OCI-LY7 (cell line): ENCODE measurements around the gene ZNF335. TPM values are rescaled to one million over a fixed set of nuclear protein-coding genes. Genes with fewer than 3 reads are reported as not detected.

ENCODE experiments used
- BruUV-seq: library from RNA; stranded (reverse); fragments of 400-500 nt; replicated peaks from 2 replicates; lab custom pipeline; 2021; lab: Mats Ljungman, UMichigan
- CTCF ChIA-PET: fragments of 300-600 bp; sonication (Branson Sonifier 250); formaldehyde crosslinking; loops from one replicate; lab custom pipeline; 2022; ENCODE audit warnings: antibody characterized with exemption; ENCODE audit not compliant: unreplicated experiment; lab: Charles Lee
- POLR2A ChIA-PET: fragments of 300-600 bp; sonication (Branson Sonifier 250); formaldehyde crosslinking; loops from one replicate; lab custom pipeline; 2022; ENCODE audit warnings: antibody characterized with exemption; lab: Charles Lee
- DNase-seq: peaks from one replicate; pipeline ENCODE4 v3.0.0-alpha.2; 2015; ENCODE audit warnings: low spot score
- H2AFZ ChIP-seq: fragments of 200-600 bp; sonication (generic), shearing (Covaris generic); 2 replicates; pipeline ENCODE4 v1.6.1; 2014; ENCODE audit warnings: mild to moderate bottlenecking, antibody characterized with exemption, low read length, moderate library complexity
- H3K27ac ChIP-seq: fragments of 200-600 bp; sonication (generic); 2 replicates; pipeline ENCODE4 v1.5.1; 2014; ENCODE audit warnings: mixed run types, low read depth, mild to moderate bottlenecking, moderate library complexity, low read length, inconsistent platforms; ENCODE audit not compliant: poor library complexity, severe bottlenecking
- H3K36me3 ChIP-seq: fragments of 200-600 bp; sonication (generic); 2 replicates; pipeline ENCODE4 v1.6.1; 2014; ENCODE audit warnings: mild to moderate bottlenecking, antibody characterized with exemption, low read length, moderate library complexity, mixed read lengths; ENCODE audit not compliant: insufficient read depth
- H3K4me1 ChIP-seq: fragments of 200-600 bp; sonication (generic); 2 replicates; pipeline ENCODE4 v1.5.1; 2014; ENCODE audit warnings: mild to moderate bottlenecking, low read length; ENCODE audit not compliant: insufficient read depth, poor library complexity, severe bottlenecking
- H3K4me2 ChIP-seq: fragments of 200-600 bp; sonication (generic); 2 replicates; pipeline ENCODE4 v1.6.1; 2014; ENCODE audit warnings: mild to moderate bottlenecking, low read length
- H3K4me3 ChIP-seq: fragments of 200-600 bp; sonication (generic); 2 replicates; pipeline ENCODE4 v1.5.1; 2014; ENCODE audit warnings: mild to moderate bottlenecking, low read depth, low read length; ENCODE audit not compliant: poor library complexity, severe bottlenecking
- H3K79me2 ChIP-seq: fragments of 200-600 bp; sonication (generic); 2 replicates; pipeline ENCODE4 v1.6.1; 2016; ENCODE audit warnings: low read depth, mild to moderate bottlenecking, low read length, moderate library complexity, mixed read lengths; ENCODE audit not compliant: insufficient read depth
- H3K9me2 ChIP-seq: fragments of 200-600 bp; sonication (generic); 2 replicates; pipeline ENCODE4 v1.6.1; 2016; ENCODE audit warnings: mild to moderate bottlenecking, low read length, mixed read lengths; ENCODE audit not compliant: insufficient read depth
- H3K9me3 ChIP-seq: fragments of 200-600 bp; sonication (generic); 2 replicates; pipeline ENCODE4 v1.6.1; 2014; ENCODE audit warnings: mild to moderate bottlenecking, mixed run types, low read length, mixed read lengths
- H4K20me1 ChIP-seq: fragments of 200-600 bp; sonication (generic); 2 replicates; pipeline ENCODE4 v1.6.1; 2014; ENCODE audit warnings: mild to moderate bottlenecking, antibody characterized with exemption, low read length, moderate library complexity, mixed read lengths; ENCODE audit not compliant: insufficient read depth
- CTCF ChIP-seq: fragments of 200-600 bp; sonication (generic); conservative IDR thresholded peaks from 2 replicates; pipeline ENCODE4 v1.5.1; 2014; ENCODE audit warnings: mild to moderate bottlenecking, antibody characterized with exemption, low read length, moderate library complexity, mixed read lengths
- EZH2phosphoT487 ChIP-seq: fragments of 200-600 bp; sonication (generic); IDR thresholded peaks from 2 replicates; pipeline ENCODE4 v1.6.1; 2018; ENCODE audit warnings: low read depth, borderline replicate concordance, mild to moderate bottlenecking, mixed run types, antibody characterized with exemption, low read length, moderate library complexity, mixed read lengths
- intact Hi-C: fragments of 100-400 bp; cut with micrococcal nuclease; formaldehyde crosslinking; loops from one replicate; pipeline ENCODE4 v1.10.0; 2022; ENCODE audit not compliant: unreplicated experiment
- total RNA-seq, 2 experiments: library from RNA; depleted of rRNA in 1 of 2; stranded (reverse); fragments of >200 nt in 1 of 2; shearing (Covaris generic) in 1 of 2; gene quantifications; 2 replicates each; pipeline ENCODE4 v1.2.3, GENCODE V29; 2014 to 2022

The ZNF335 gene
- total RNA-seq, 2 experiments from 2014 or later, result 21.0 to 28.4 TPM

GRCh38 chr20:45969712-45970634 is 2.0 kb downstream of the ZNF335 start:
- peak; percentile 55 for DNase-seq
- Histone ChIP-seq H3K9me2 (no peaks in the 10 kb centered on the region), H2AFZ (peak overlapping the region; percentile 41; the same call in 1 of the 2 replicates), H3K4me1 (peaks cover 23% of the 10 kb centered on the region), H3K36me3 (peaks cover 44% of the 10 kb centered on the region), H3K9me3 (no peaks in the 10 kb centered on the region), H3K4me2 (peak overlapping the region; percentile 86), H3K79me2 (peaks cover 23% of the 10 kb centered on the region), H3K27ac (peak overlapping the region; percentile 94), H4K20me1 (no peaks in the 10 kb centered on the region), H3K4me3 (peak overlapping the region; percentile 94)
- intact Hi-C loops, result loop anchor here (5.0 kb wide), 5 partner anchors 52 to 717 kb away; partner anchors contain the start of genes PIGT, TP53RK and UBE2C
- POLR2A ChIA-PET, result interaction anchor here (0.5 to 2.2 kb wide), 11 partner anchors 9 to 438 kb away, joined by 3 to 11 read pairs (median 4); partner anchors contain the start of genes CTSA, NEURL2 and PCIF1
- no TSS peak for BruUV-seq
- CTCF ChIA-PET, result interaction anchor here (0.7 to 2.0 kb wide), 8 partner anchors 11 to 439 kb away, joined by 3 to 7 read pairs (median 4); partner anchors contain the start of gene UBE2C
- TF ChIP-seq EZH2phosphoT487, result no peak
- peak; percentile 87 for TF ChIP-seq CTCF

- CTCF ChIA-PET, result interaction anchor here (1.4 to 2.0 kb wide), 2 partner anchors 10 to 36 kb away, joined by 7 read pairs; no protein-coding TSS in a partner anchor
- Histone ChIP-seq H3K9me2 (no peaks in the 10 kb centered on the region), H3K9me3 (no peaks in the 10 kb centered on the region), H2AFZ (no peak overlapping the region), H4K20me1 (no peaks in the 10 kb centered on the region), H3K27ac (no peak overlapping the region), H3K79me2 (peaks cover 23% of the 10 kb centered on the region), H3K4me1 (peaks cover 20% of the 10 kb centered on the region), H3K36me3 (peaks cover 51% of the 10 kb centered on the region), H3K4me2 (peak overlapping the region; percentile 86), H3K4me3 (no peak overlapping the region)
- DNase-seq, result no peak
- TF ChIP-seq CTCF (no peak), EZH2phosphoT487 (no peak)
- no TSS peak for BruUV-seq
- intact Hi-C loops, result no loop called here
- POLR2A ChIA-PET, result interaction anchor here (0.6 to 1.9 kb wide), 3 partner anchors 34 to 94 kb away, joined by 3 to 5 read pairs (median 5); partner anchors contain the start of genes CTSA, NEURL2 and PCIF1
Observed at GRCh38 chr20:45968801-45969711, 2.9 kb downstream of the ZNF335 start.
